K562 (cell line): ENCODE measurements around the gene OR5A1. TPM values are rescaled to one million over a fixed set of nuclear protein-coding genes. Genes with fewer than 3 reads are reported as not detected.

Experiments
- ATAC-seq: fragments of 200-7000 bp; cut with Tn5 transposase; 3 replicates; pipeline ENCODE4 v1.9.1; 2020; ENCODE audit warnings: moderate library complexity
- BruUV-seq: library from RNA; stranded (reverse); fragments of 400-500 nt; replicated peaks from 2 replicates; lab custom pipeline; 2021; lab: Mats Ljungman, UMichigan
- CTCF ChIA-PET: fragments of 300-600 bp; formaldehyde crosslinking; extraction: SDS; loops from one replicate; lab custom pipeline; 2021; ENCODE audit warnings: low intra/inter-chr PET ratio; lab: Yijun Ruan, JAX
- POLR2A ChIA-PET: fragments of 300-600, 350-650 bp; sonication (Branson Sonifier 250); formaldehyde crosslinking; extraction: SDS; loops from one replicate; lab custom pipeline; 2021; ENCODE audit warnings: antibody characterized with exemption, inconsistent platforms; lab: Yijun Ruan, JAX
- DNase-seq, 4 experiments: peaks; one replicate each; pipeline versions ENCODE4 v3.0.0 to v3.0.0-alpha.2; 2011 to 2018; ENCODE audit warnings: low spot score in 3 of 4, mixed read lengths in 3 of 4; ENCODE audit errors: extremely low read depth in 1 of 4
- FAIRE-seq: peaks from 2 replicates; lab custom pipeline; 2011; peaks lifted over from hg19 to GRCh38; lab: Jason Lieb, UNC
- H2AFZ ChIP-seq: 2 replicates; pipeline ENCODE4 v1.6.0; 2011; ENCODE audit warnings: low read depth, low read length, control low read depth, inconsistent platforms
- H3K27ac ChIP-seq: fragments of 200-600 bp; 3 replicates; pipeline ENCODE4 v1.8.0; 2011; ENCODE audit warnings: low read depth, mild to moderate bottlenecking, control low read depth, inconsistent platforms, low read length, moderate library complexity, mixed read lengths; ENCODE audit errors: extremely low read depth
- H3K27me3 ChIP-seq, 2 experiments: fragments of 300-600 bp in 1 of 2; 2 replicates in 1 of 2; 3 replicates in 1 of 2; pipeline versions ENCODE4 v1.6.0 to v1.8.0; 2011; ENCODE audit warnings: inconsistent platforms in 2 of 2, low read length in 2 of 2, mild to moderate bottlenecking in 1 of 2, mixed read lengths in 1 of 2, moderate library complexity in 1 of 2; ENCODE audit not compliant: control insufficient read depth in 2 of 2, insufficient read depth in 2 of 2
- H3K36me3 ChIP-seq: fragments of 300-600 bp; 3 replicates; pipeline ENCODE4 v1.8.0; 2011; ENCODE audit warnings: mild to moderate bottlenecking, low read length, inconsistent platforms; ENCODE audit not compliant: control insufficient read depth, insufficient read depth
- H3K4me1 ChIP-seq, 2 experiments: fragments of 200-600 bp in 1 of 2; replicated peaks in 1 of 2; 2 replicates in 1 of 2; 3 replicates in 1 of 2; pipeline versions ENCODE4 v1.5.1 to v1.8.0; 2011; ENCODE audit warnings: inconsistent platforms in 2 of 2, low read length in 2 of 2, mild to moderate bottlenecking in 1 of 2, mixed read lengths in 1 of 2, moderate library complexity in 1 of 2; ENCODE audit not compliant: control insufficient read depth in 2 of 2, insufficient read depth in 2 of 2
- H3K4me2 ChIP-seq: 2 replicates; pipeline ENCODE4 v1.6.1; 2011; ENCODE audit warnings: low read length, control low read depth, inconsistent platforms, mixed read lengths; ENCODE audit not compliant: insufficient read depth
- H3K4me3 ChIP-seq: fragments of 200-600 bp; sonication (generic), shearing (Covaris generic); 2 replicates; pipeline ENCODE4 v1.5.1; 2016; ENCODE audit warnings: control low read depth, inconsistent platforms
- H3K79me2 ChIP-seq: fragments of 200-600 bp; 3 replicates; pipeline ENCODE4 v1.8.0; 2011; ENCODE audit warnings: low read length, inconsistent platforms; ENCODE audit not compliant: control insufficient read depth, insufficient read depth
- H3K9ac ChIP-seq, 2 experiments: 2 replicates each; pipeline versions ENCODE4 v1.6.0 to v1.6.1; 2011; ENCODE audit warnings: low read depth in 2 of 2, low read length in 2 of 2, control low read depth in 1 of 2, inconsistent platforms in 1 of 2, mild to moderate bottlenecking in 1 of 2, mixed read lengths in 1 of 2; ENCODE audit not compliant: insufficient read depth in 1 of 2
- H3K9me1 ChIP-seq: one replicate; pipeline ENCODE4 v1.6.0; 2011; ENCODE audit warnings: inconsistent platforms, mild to moderate bottlenecking, low read length, moderate library complexity; ENCODE audit not compliant: control insufficient read depth, insufficient read depth
- H3K9me3 ChIP-seq: replicated peaks from 2 replicates; pipeline ENCODE4 v1.5.1; 2011; ENCODE audit warnings: low read depth, low read length, inconsistent platforms; ENCODE audit not compliant: control insufficient read depth, insufficient read depth
- H4K20me1 ChIP-seq: replicated peaks from 2 replicates; pipeline ENCODE4 v1.6.1; 2011; ENCODE audit warnings: low read length, inconsistent platforms, mixed read lengths; ENCODE audit not compliant: control insufficient read depth, insufficient read depth
- KHSRP ChIP-seq: fragments of 450-650 bp; IDR thresholded peaks from 2 replicates; pipeline ENCODE4 v1.6.1; 2017
- NFIC ChIP-seq: fragments of 450-650 bp; IDR thresholded peaks from 2 replicates; pipeline ENCODE4 v1.6.1; 2017; ENCODE audit warnings: mild to moderate bottlenecking, inconsistent platforms
- POLR2AphosphoS2 ChIP-seq: IDR thresholded peaks from 2 replicates; pipeline ENCODE4 v1.6.1; 2012; ENCODE audit warnings: low read length, improper control_type of control experiment
- XRCC3 ChIP-seq: fragments of 450-650 bp; IDR thresholded peaks from 2 replicates; pipeline ENCODE4 v1.6.1; 2017; ENCODE audit warnings: mild to moderate bottlenecking, moderate library complexity
- WGBS: fragments of 100-300 bp; shearing (Covaris generic); methylation state at CpG from one replicate; pipeline ENCODE4 v1.1.6; 2016; ENCODE audit warnings: low coverage, mixed read lengths; ENCODE audit not compliant: insufficient coverage; ENCODE audit errors: missing lambda C conversion rate; 5-methylcytosine and 5-hydroxymethylcytosine counted together
- in situ Hi-C: fragments of 300-500 bp; cut with MboI; formaldehyde crosslinking; loops from 4 replicates; pipeline ENCODE4 v1.15.0; 2018; ENCODE audit warnings: inconsistent platforms, mixed read lengths
- intact Hi-C: fragments of 100-400 bp; cut with micrococcal nuclease; formaldehyde crosslinking; loops from 2 replicates; pipeline ENCODE4 v1.14.2; 2022
- polyA plus RNA-seq, 8 experiments: library from polyadenylated mRNA; depleted of rRNA in 4 of 8; stranded (reverse) in 5 of 8; unstranded in 3 of 8; fragments of >200 nt; fragmentation: Nextera tagmentation in 2 of 8; fragmentation: Illumina TruSeq in 1 of 8; extraction: Ambion mirVana in 2 of 8; extraction: Trizol in 1 of 8; gene quantifications; 2 replicates each; pipeline versions ENCODE4 v1.2.1 to v1.2.3, GENCODE V29; 2011 to 2014; ENCODE audit warnings: inconsistent platforms in 1 of 8, missing spikeins in 1 of 8
- total RNA-seq, 7 experiments: library from RNA; depleted of rRNA in 6 of 7; stranded (reverse); fragments of >200 nt in 6 of 7; fragmentation: Illumina TruSeq in 2 of 7; extraction: Trizol in 2 of 7; gene quantifications; 2 replicates each; pipeline versions ENCODE4 v1.2.1 to v1.2.3, GENCODE V29; 2011 to 2021; ENCODE audit warnings: low replicate concordance in 1 of 7
- TF ChIP-seq, protein P1 (sequence below), 2 experiments: fragments of 450-650 bp in 1 of 2; sonication (generic) in 1 of 2; formaldehyde crosslinking in 1 of 2; IDR thresholded peaks in 1 of 2; conservative IDR thresholded peaks in 1 of 2; 2 replicates each; pipeline versions ENCODE4 v1.6.1 to v1.8.1; 2016 to 2023; ENCODE audit warnings: mild to moderate bottlenecking in 2 of 2, moderate library complexity in 2 of 2, inconsistent platforms in 1 of 2, missing genetic modification reagents in 1 of 2

Gene OR5A1
- total and polyA plus RNA-seq, 9 of the 15 experiments (the other 6 are each of a cell fraction or from before 2014, with no cell fraction given) = not detected

DNA sequence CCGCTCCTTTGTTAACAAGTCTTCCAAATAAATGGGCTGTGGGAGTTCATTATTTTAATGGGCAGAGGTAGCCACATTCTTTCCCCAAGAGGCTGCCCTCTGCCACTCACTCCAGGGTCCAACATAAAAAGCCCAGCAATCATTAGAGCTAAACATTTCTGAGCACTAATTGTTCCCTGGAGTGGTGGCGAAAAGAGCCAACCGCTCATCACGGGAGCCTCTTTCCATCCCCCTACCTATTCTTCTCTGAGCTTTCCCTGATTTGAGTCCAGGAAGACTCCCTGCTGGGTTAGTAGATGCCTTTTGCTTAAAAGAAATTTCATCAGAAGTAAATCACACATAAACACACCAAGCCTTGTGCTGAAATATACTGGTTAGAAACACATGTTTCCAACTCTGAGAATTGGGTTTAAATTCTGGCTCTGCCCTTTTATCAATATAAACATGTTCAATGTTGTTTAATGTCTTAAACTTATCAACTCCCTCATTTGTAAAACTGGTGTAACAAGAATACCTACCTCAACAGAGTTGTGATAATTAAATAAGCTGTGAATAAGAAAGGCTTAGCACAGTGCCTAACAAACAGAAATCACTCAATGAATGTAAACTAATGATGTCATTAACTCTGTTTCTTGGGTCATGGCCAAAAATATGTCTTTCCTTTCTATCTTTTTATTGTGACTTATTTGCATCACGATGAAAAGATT is 9.8 kb upstream of the OR5A1 start, which contains the start of gene OR5A2:
Gene OR5A2 (minus strand): TSS at position 53 of the 707 bp plus-strand sequence. CDS start 3,460 bp downstream, outside the sequence.
- DNase-seq (no peak), FAIRE-seq (no peak), ATAC-seq (no peak)
- Histone ChIP-seq H3K79me2 (no peaks in the 10 kb centered on the region), H3K9me1 (no peaks in the 10 kb centered on the region), H3K4me3 (no peak within 1 kb of the TSS), H3K36me3 (no peaks in the 10 kb centered on the region), H3K4me1 (no peaks in the 10 kb centered on the region), H3K27me3 (no peaks in the 10 kb centered on the region; a peak in 1 of 5 replicates), H3K9me3 (no peaks in the 10 kb centered on the region), H3K27ac (no peak within 1 kb of the TSS), H3K4me2 (no peak within 1 kb of the TSS), H3K9ac (no peak within 1 kb of the TSS), H4K20me1 (no peaks in the 10 kb centered on the region), H2AFZ (no peak within 1 kb of the TSS)
- ChIA-PET CTCF (no interaction called here), POLR2A (no interaction called here)
- TF ChIP-seq POLR2AphosphoS2 (no peak), NFIC (0 out of 2 replicates have a peak, but pooled peaks have one; percentile 24), KHSRP (no peak), XRCC3 (no peak)
- TF ChIP-seq, protein P1, sequence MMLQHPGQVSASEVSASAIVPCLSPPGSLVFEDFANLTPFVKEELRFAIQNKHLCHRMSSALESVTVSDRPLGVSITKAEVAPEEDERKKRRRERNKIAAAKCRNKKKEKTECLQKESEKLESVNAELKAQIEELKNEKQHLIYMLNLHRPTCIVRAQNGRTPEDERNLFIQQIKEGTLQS (IDR thresholded peaks at IDR 0.05) = 0 out of 2 replicates have a peak, but pooled peaks have one; percentile 24
- TF ChIP-seq, protein P1 (CRISPR knock-in tag; conservative IDR thresholded peaks at IDR 0.05) = no peak
- no TSS peak for BruUV-seq
- intact Hi-C loops = no loop called here
- in situ Hi-C loops = loop anchor here (10.0 kb wide), 1 partner anchor 252 kb away; the partner anchor contains the start of gene DTX4
- 2% methylated on average over 5 of the region's 5 CpGs for WGBS
